Ascending aorta (tissue), 2 donors: ENCODE data around the gene G0S2. TPM values are rescaled to one million over a fixed set of nuclear protein-coding genes. Genes with fewer than 3 reads are reported as not detected.

Experiments used
- DNase-seq, 2 donors: peaks; one replicate each; pipeline ENCODE4 v3.0.0-alpha.2; 2019; ENCODE audit warnings: low spot score in 2 of 2
- H3K27ac ChIP-seq, 2 donors: fragments of 200-600 bp; sonication (generic); one replicate each; pipeline ENCODE4 v1.5.1; 2016 to 2017; ENCODE audit warnings: mild to moderate bottlenecking in 1 of 2
- H3K27me3 ChIP-seq: fragments of 200-600 bp; sonication (generic); one replicate; pipeline ENCODE4 v1.5.1; 2017
- H3K36me3 ChIP-seq, 2 donors: fragments of 200-600 bp; sonication (generic); one replicate each; pipeline ENCODE4 v1.5.1; 2016
- H3K4me1 ChIP-seq, 2 donors: fragments of 200-600 bp; sonication (generic); one replicate each; pipeline ENCODE4 v1.5.1; 2016 to 2017; ENCODE audit warnings: mild to moderate bottlenecking in 1 of 2
- H3K4me3 ChIP-seq, 2 donors: fragments of 200-600 bp; sonication (generic); one replicate each; pipeline ENCODE4 v1.5.1; 2016 to 2017; ENCODE audit warnings: mild to moderate bottlenecking in 1 of 2
- H3K9me3 ChIP-seq, 2 donors: fragments of 200-600 bp; sonication (generic); one replicate each; pipeline ENCODE4 v1.5.1; 2016
- CTCF ChIP-seq, 3 experiments: fragments of 200-600 bp in 2 of 3; fragments of 450-650 bp in 1 of 3; sonication (generic) in 2 of 3; IDR thresholded peaks; one replicate each; pipeline ENCODE4 v1.5.1; 2016 to 2019; ENCODE audit warnings: antibody characterized with exemption in 3 of 3, mild to moderate bottlenecking in 1 of 3, moderate library complexity in 1 of 3
- intact Hi-C: fragments of 100-400 bp; cut with DNase I; formaldehyde crosslinking; loops from one replicate; pipeline ENCODE4 v1.15.1; 2023
- total RNA-seq: library from RNA; depleted of rRNA; stranded (reverse); fragments of >200 nt; gene quantifications from one replicate; pipeline ENCODE4 v1.1.0, GENCODE V29; 2016

Gene G0S2
- total RNA-seq, 1 donor from 2014 or later = 15.1 TPM

GRCh38 chr1:209721323-209721722, 46.1 kb downstream of the G0S2 start:
- no peak overlapping the region for H3K4me3 ChIP-seq
- H3K9me3 ChIP-seq = no peaks in the 10 kb centered on the region
- DNase-seq = no peak
- no peak overlapping the region for H3K27ac ChIP-seq
- intact Hi-C loops = no loop called here
- no peaks in the 10 kb centered on the region for H3K36me3 ChIP-seq
- no peaks in the 10 kb centered on the region for H3K4me1 ChIP-seq
- no peaks in the 10 kb centered on the region for H3K27me3 ChIP-seq
- no peak for TF ChIP-seq CTCF (IDR thresholded peaks at IDR 0.05)

DNA sequence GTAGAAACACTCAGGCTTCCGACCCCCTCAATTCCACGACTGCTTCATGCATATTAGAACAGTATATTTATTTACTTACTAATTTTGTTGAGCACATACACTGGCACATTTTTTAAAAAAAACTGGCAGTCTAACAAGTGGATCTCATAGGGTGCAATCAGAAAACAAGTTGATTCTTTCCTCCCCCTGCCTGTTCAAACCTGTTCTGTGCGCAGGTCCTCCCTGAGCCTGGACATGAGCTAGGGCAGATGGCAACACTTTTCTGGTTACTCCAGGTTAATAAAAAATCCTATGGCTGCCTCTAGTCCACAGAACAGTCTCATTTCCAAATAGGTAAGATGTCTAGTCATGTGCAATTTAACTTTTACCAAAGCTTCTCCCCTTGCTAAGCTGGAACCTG, 48.1 kb downstream of the G0S2 start:
- no peak for DNase-seq
- no peak overlapping the region for H3K4me3 ChIP-seq
- intact Hi-C loops = no loop called here
- H3K4me1 ChIP-seq = no peaks in the 10 kb centered on the region
- H3K36me3 ChIP-seq = no peaks in the 10 kb centered on the region
- H3K9me3 ChIP-seq = no peaks in the 10 kb centered on the region
- H3K27ac ChIP-seq = no peak overlapping the region
- no peaks in the 10 kb centered on the region for H3K27me3 ChIP-seq
- TF ChIP-seq CTCF (IDR thresholded peaks at IDR 0.05) = no peak

GRCh38 chr1:209723756-209724693, 48.8 kb downstream of the G0S2 start:
- no peaks in the 10 kb centered on the region for H3K27me3 ChIP-seq
- intact Hi-C loops = no loop called here
- no peaks in the 10 kb centered on the region for H3K9me3 ChIP-seq
- no peaks in the 10 kb centered on the region for H3K36me3 ChIP-seq
- no peak for DNase-seq
- no peaks in the 10 kb centered on the region for H3K4me1 ChIP-seq
- no peak overlapping the region for H3K27ac ChIP-seq
- H3K4me3 ChIP-seq = no peak overlapping the region
- no peak for TF ChIP-seq CTCF (IDR thresholded peaks at IDR 0.05)

Other genes starting within 250 kb of the G0S2 start
- not detected for gene CAMK1G, start 91.7 kb upstream of the G0S2 start, total RNA-seq
- 0.75 TPM for gene LAMB3, start 23.0 kb upstream of the G0S2 start, total RNA-seq
- 0.32 TPM for gene HSD11B1, start 29.4 kb downstream of the G0S2 start, total RNA-seq
- not detected for gene TRAF3IP3, start 80.6 kb downstream of the G0S2 start, total RNA-seq
- 0.11 TPM for gene C1orf74, start 109.1 kb downstream of the G0S2 start, total RNA-seq
- gene IRF6, start 130.7 kb downstream of the G0S2 start, total RNA-seq = 7.6 TPM
- gene UTP25, start 152.6 kb downstream of the G0S2 start, total RNA-seq = 3.6 TPM